ENCODE measurements around the gene MUC5AC. TPM values are rescaled to one million over a fixed set of nuclear protein-coding genes. Genes with fewer than 3 reads are reported as not detected.

The MUC5AC gene, protein sequence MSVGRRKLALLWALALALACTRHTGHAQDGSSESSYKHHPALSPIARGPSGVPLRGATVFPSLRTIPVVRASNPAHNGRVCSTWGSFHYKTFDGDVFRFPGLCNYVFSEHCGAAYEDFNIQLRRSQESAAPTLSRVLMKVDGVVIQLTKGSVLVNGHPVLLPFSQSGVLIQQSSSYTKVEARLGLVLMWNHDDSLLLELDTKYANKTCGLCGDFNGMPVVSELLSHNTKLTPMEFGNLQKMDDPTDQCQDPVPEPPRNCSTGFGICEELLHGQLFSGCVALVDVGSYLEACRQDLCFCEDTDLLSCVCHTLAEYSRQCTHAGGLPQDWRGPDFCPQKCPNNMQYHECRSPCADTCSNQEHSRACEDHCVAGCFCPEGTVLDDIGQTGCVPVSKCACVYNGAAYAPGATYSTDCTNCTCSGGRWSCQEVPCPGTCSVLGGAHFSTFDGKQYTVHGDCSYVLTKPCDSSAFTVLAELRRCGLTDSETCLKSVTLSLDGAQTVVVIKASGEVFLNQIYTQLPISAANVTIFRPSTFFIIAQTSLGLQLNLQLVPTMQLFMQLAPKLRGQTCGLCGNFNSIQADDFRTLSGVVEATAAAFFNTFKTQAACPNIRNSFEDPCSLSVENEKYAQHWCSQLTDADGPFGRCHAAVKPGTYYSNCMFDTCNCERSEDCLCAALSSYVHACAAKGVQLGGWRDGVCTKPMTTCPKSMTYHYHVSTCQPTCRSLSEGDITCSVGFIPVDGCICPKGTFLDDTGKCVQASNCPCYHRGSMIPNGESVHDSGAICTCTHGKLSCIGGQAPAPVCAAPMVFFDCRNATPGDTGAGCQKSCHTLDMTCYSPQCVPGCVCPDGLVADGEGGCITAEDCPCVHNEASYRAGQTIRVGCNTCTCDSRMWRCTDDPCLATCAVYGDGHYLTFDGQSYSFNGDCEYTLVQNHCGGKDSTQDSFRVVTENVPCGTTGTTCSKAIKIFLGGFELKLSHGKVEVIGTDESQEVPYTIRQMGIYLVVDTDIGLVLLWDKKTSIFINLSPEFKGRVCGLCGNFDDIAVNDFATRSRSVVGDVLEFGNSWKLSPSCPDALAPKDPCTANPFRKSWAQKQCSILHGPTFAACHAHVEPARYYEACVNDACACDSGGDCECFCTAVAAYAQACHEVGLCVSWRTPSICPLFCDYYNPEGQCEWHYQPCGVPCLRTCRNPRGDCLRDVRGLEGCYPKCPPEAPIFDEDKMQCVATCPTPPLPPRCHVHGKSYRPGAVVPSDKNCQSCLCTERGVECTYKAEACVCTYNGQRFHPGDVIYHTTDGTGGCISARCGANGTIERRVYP (N-terminal part only)
- not detected in 2 replicates for total RNA-seq (ENCODE audit: low replicate concordance)

DNA sequence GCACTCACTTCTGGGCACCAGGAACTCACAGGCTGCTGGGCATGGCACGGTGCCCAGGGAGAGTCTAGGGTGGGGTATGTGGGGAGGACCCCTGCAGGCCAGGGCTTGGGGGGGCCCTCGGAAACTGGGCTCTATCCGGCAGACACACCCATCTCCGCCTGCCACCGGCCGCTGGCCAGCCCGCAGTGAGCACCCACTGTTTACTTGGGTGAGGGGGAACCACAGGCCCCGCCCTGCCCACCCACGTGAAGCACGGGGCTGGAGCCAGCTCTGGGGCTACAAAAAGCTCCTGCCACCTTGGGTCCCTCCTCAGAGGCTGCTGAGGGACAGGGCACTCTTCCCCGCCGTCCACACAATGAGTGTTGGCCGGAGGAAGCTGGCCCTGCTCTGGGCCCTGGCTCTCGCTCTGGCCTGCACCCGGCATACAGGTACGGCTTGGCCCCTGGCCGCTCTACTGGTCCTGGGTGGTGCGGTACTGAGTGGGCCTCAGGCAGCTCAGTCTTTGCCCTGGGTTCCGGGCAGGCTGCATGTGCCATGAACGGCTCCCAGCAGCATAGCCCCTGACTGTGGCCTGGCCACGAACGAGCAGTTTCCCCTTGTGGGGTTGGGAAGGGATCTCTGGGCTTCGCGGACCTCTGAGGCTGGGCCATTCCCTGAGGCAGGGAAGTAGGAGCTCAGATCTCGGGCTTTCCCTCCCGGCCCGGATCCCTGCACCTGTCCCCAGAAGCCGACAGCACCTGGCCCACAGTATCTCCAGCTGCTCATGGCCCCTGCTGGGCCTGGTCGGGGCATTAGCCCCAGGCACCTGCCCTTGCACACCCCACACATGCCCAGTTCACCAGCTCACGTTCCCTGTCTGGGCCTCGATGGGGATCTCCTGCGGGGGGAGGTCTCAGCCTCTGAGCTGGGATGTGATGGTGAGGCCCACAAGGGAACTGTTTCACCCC lies at the start of gene MUC5AC:
Gene MUC5AC, plus strand, starts transcription at position 309 of the 947 bp plus-strand sequence. Its CDS starts 47 bp downstream, at position 356.

DNA sequence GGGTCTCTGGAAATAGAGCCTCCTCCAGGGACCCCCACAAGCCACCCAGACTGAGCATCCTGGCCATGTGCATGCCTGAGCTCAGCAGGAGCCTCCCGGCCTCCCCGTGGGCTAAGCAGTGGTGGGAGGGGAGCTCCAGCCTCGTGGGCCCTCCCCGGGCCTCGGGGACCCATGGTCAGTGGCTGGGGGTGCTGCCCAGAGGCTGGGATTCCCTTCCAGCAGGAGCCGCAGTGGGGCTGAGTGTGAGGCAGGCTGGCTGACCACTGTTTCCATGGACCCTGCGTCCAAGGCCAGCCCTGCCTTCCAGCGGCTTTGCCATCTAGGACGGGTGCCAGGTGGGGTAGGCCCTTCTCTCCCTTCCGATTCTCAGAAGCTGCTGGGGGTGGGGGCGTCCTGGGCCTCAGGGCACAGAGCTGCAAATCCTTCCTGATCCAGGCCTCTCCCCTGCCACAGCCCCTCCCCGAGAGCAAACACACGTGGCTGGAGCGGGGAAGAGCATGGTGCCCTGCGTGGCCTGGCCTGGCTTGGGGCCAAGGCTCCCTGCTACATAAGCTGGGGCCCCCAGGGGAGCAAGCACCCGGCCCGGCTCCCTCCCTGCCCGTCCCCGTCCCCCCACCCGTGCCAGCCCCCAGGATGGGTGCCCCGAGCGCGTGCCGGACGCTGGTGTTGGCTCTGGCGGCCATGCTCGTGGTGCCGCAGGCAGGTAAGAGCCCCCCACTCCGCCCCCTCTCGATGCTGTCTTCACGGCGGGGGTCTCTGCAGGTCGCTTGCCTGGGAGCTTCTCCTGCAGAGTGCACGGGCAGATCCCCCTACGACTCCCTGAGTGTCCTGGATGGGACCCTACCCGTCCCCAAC lies 65.0 kb downstream of the MUC5AC start, which contains the start of gene MUC5B:
Gene MUC5B, plus strand, starts transcription at position 576 of the 855 bp plus-strand sequence. Its CDS starts 58 bp downstream, at position 634.

Other genes with a start within 250 kb of the MUC5AC start
- gene CHID1, start 247.1 kb upstream of the MUC5AC start, total RNA-seq (ENCODE audit: low replicate concordance), result 44.0 and 50.9 TPM in 2 replicates
- 19.6 and 28.2 TPM in 2 replicates for gene AP2A2, start 232.1 kb upstream of the MUC5AC start, total RNA-seq (ENCODE audit: low replicate concordance)
- gene MUC6, start 121.2 kb upstream of the MUC5AC start, total RNA-seq (ENCODE audit: low replicate concordance), result not detected in 2 replicates
- not detected in 2 replicates for gene MUC2, start 83.1 kb upstream of the MUC5AC start, total RNA-seq (ENCODE audit: low replicate concordance)
- not detected in 2 replicates for gene MUC5B, start 65.1 kb downstream of the MUC5AC start, total RNA-seq (ENCODE audit: low replicate concordance)
- 24.3 and 44.1 TPM in 2 replicates for gene TOLLIP, start 151.7 kb downstream of the MUC5AC start, total RNA-seq (ENCODE audit: low replicate concordance)
- gene BRSK2, start 232.0 kb downstream of the MUC5AC start, total RNA-seq (ENCODE audit: low replicate concordance), result 0.23 and 0.47 TPM in 2 replicates

All from smooth muscle cell of the coronary artery (primary cell).